Testis (tissue), 3 donors: ENCODE results near the gene MRPS25. TPM values are rescaled to one million over a fixed set of nuclear protein-coding genes. Genes with fewer than 3 reads are reported as not detected.

Source experiments
- DNase-seq: peaks from one replicate; pipeline ENCODE4 v3.0.0-alpha.2; 2019
- H3K27ac ChIP-seq, 2 donors: fragments of 200-600 bp; sonication (generic); one replicate each; pipeline ENCODE4 v1.5.1; 2019
- H3K27me3 ChIP-seq: fragments of 200-600 bp; sonication (generic); one replicate; pipeline ENCODE4 v1.5.1; 2019
- H3K36me3 ChIP-seq: fragments of 200-600 bp; sonication (generic); one replicate; pipeline ENCODE4 v1.5.1; 2017; ENCODE audit warnings: low read depth; ENCODE audit errors: missing control alignments
- H3K4me1 ChIP-seq: fragments of 200-600 bp; sonication (generic); one replicate; pipeline ENCODE4 v1.5.1; 2019
- H3K4me3 ChIP-seq, 2 donors: fragments of 200-600 bp; sonication (generic); one replicate each; pipeline ENCODE4 v1.5.1; 2017 to 2019
- H3K9me3 ChIP-seq: fragments of 200-600 bp; sonication (generic); one replicate; pipeline ENCODE4 v1.5.1; 2017
- POLR2A ChIP-seq: fragments of 450-650 bp; IDR thresholded peaks from one replicate; pipeline ENCODE4 v1.6.1; 2017; ENCODE audit warnings: antibody characterized with exemption, mild to moderate bottlenecking, moderate library complexity
- WGBS, 2 donors: methylation state at CpG; one replicate each; pipeline ENCODE4 v1.1.5; 2018; 5-methylcytosine and 5-hydroxymethylcytosine counted together
- intact Hi-C: fragments of 100-400 bp; cut with DNase I; formaldehyde crosslinking; loops from one replicate; pipeline ENCODE4 v1.15.1; 2023; ENCODE audit warnings: low total_unique reads
- polyA plus RNA-seq: library from polyadenylated mRNA; stranded (reverse); fragments of 350-450 nt; fragmentation: Illumina TruSeq; extraction: RNeasy Lipid Tissue Mini Kit (QIAGEN cat#74804); gene quantifications from one replicate; pipeline ENCODE4 v1.2.3, GENCODE V29; 2014; ENCODE audit warnings: low read depth, low replicate concordance; ENCODE audit not compliant: insufficient read depth
- total RNA-seq, 2 donors: library from RNA; depleted of rRNA; stranded (reverse); fragments of >200 nt; gene quantifications; one replicate each; pipeline ENCODE4 v1.2.3, GENCODE V29; 2016
- TF ChIP-seq, protein P1 (sequence below), 3 experiments: fragments of 450-650 bp in 2 of 3; fragments of 200-600 bp in 1 of 3; sonication (generic) in 1 of 3; IDR thresholded peaks; one replicate each; pipeline ENCODE4 v1.5.1; 2016 to 2019; ENCODE audit warnings: antibody characterized with exemption in 3 of 3, mild to moderate bottlenecking in 2 of 3, moderate library complexity in 1 of 3

The MRPS25 gene
- total and polyA plus RNA-seq, 3 donors from 2014 or later: 40.4 to 102 (median 55.4) TPM

DNA sequence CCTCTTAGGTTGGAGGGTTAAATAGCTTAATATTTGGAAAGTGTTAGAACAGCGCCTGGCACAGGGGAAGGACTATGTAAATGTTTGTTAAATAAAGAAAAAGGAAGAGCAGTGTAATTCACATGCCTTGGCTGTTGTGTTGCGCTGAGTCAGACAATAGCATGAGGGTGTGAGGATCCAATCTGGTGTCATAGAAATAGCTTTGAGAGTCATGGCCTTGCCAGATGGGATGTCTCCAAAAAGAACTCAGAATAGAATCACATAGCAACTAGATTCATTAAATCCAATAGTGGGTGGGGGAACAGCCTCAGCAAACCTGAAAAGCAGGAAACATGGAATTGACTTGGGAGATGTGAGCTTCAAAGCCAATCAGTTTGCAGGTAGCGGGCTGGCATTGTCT lies 37.7 kb upstream of the MRPS25 start:
- Histone ChIP-seq H3K27ac (no peak overlapping the region), H3K4me3 (no peak overlapping the region), H3K4me1 (peaks cover 6% of the 10 kb centered on the region), H3K9me3 (no peaks in the 10 kb centered on the region), H3K27me3 (no peaks in the 10 kb centered on the region), H3K36me3 (no peaks in the 10 kb centered on the region)
- no peak for TF ChIP-seq POLR2A
- TF ChIP-seq, protein P1, sequence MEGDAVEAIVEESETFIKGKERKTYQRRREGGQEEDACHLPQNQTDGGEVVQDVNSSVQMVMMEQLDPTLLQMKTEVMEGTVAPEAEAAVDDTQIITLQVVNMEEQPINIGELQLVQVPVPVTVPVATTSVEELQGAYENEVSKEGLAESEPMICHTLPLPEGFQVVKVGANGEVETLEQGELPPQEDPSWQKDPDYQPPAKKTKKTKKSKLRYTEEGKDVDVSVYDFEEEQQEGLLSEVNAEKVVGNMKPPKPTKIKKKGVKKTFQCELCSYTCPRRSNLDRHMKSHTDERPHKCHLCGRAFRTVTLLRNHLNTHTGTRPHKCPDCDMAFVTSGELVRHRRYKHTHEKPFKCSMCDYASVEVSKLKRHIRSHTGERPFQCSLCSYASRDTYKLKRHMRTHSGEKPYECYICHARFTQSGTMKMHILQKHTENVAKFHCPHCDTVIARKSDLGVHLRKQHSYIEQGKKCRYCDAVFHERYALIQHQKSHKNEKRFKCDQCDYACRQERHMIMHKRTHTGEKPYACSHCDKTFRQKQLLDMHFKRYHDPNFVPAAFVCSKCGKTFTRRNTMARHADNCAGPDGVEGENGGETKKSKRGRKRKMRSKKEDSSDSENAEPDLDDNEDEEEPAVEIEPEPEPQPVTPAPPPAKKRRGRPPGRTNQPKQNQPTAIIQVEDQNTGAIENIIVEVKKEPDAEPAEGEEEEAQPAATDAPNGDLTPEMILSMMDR (IDR thresholded peaks at IDR 0.05): no peak
- DNase-seq: no peak
- WGBS, 2 donors: 84 to 87% methylated on average over 3 of the region's 3 CpGs
- intact Hi-C loops: no loop called here

DNA sequence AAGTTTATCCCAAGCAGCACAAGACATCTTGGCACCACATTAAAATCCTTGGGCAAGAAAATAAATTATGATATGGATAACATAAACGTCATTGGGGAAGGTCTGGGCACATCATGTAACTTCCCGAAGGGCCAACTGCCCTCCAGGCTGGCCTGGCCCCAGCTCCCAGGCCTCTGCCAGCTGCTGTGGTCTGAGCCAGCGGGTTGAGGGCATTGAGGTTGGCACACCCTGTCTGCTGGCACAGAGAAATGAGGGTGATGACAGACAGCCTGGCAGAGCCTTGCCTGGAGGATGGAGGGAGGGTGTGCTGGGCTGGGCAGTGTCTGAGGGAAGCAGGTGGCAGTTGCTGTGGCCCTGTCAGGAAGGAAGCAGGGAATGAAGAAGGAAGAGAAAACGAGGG lies 37.1 kb upstream of the MRPS25 start:
- H3K36me3 ChIP-seq: no peaks in the 10 kb centered on the region
- H3K4me3 ChIP-seq: no peak overlapping the region
- TF ChIP-seq POLR2A: no peak
- TF ChIP-seq, protein P1 (IDR thresholded peaks at IDR 0.05): no peak
- DNase-seq: peak; percentile 55
- H3K27ac ChIP-seq: no peak overlapping the region
- intact Hi-C loops: no loop called here
- H3K9me3 ChIP-seq: no peaks in the 10 kb centered on the region
- H3K27me3 ChIP-seq: no peaks in the 10 kb centered on the region
- peaks cover 11% of the 10 kb centered on the region for H3K4me1 ChIP-seq
- WGBS, 2 donors: 26 to 53% methylated on average over 4 of the region's 4 CpGs

DNA sequence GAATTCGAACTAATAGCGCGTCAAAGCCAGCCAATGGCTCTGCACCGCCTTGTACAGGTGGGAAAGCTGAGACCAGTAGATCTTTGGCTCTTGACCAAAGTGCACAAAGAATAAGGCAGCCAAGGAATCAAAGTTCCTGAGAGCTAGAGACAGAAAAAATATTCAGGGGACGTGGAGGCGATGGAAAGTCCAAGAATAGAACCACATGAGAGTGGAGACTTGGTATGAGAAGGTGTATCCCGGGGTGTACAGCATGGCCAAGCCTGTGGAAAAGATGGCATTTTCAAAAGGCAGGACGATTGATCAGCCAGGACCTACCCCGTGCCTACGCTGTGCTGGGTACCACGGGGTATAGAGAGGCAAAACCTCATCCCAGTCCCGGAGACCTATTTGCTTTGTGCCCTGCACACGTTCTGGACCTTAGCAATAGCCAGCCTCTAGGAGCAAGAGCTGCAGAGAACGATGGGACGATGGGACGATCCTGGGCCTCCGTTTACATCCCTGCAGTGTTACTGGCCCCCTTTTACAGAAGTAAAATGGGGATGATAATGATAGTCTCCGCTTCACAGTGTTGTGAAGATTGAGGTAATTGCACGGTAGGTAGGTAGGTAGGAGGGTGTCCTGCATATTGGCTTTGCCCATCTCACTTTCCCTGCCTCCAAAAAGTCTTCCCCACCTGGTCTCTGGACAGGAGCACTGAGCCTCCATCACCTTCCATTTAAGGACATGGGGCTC lies 34.4 kb upstream of the MRPS25 start:
- no peaks in the 10 kb centered on the region for H3K36me3 ChIP-seq
- intact Hi-C loops: no loop called here
- 7 to 9% methylated on average over 19 of the region's 19 CpGs for WGBS, 2 donors
- H3K4me1 ChIP-seq: peaks cover 11% of the 10 kb centered on the region
- peak overlapping the region; percentile 79 to 89 for H3K4me3 ChIP-seq
- H3K27ac ChIP-seq: peak overlapping the region; percentile 83 to 84
- no peak for DNase-seq
- TF ChIP-seq, protein P1 (IDR thresholded peaks at IDR 0.05): no peak
- TF ChIP-seq POLR2A: no peak
- H3K27me3 ChIP-seq: no peaks in the 10 kb centered on the region
- no peaks in the 10 kb centered on the region for H3K9me3 ChIP-seq

DNA sequence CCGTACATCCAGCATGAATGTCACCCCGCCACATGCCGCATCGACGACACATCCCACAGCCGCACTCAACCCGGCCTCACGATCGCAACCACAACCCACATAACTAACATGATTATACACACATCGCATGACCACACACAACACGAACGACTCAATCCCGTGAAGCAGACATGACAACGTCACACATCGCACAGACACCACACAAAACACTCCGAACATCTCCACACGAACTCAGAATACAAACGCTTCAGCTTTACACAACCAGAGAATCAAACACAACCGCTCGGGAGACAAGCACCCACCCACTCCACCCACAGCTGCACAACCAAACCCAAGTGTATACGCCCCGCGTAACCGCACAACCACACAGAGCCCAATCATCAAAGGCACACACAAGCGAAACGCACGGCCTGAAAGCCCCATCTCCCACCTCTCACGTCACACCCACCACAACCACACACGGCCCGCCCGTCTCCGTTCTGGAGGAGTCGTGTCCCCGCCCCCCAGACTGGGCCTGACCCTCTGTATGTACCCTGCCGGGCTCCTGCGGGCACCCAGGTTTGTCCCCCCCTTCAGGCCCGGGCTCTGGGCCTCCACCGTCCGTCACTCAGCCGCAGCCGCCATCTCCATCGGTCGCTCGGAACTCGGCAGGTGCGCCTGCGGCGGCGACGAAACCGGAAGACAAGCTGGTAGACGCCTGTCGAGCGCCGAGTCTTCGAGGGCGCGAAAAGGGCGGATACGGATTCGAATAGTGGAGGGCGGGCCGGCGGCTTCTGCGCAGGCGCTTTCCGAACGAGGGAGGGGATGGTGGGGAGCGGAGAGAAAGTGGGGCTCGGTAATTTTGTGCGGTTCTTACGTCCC lies 33.6 kb upstream of the MRPS25 start, which contains the start of gene RBSN:
RBSN (minus strand) TSS at position 646 of the 861 bp plus-strand sequence. CDS start 3,028 bp downstream, outside the sequence.
- H3K4me1 ChIP-seq: peaks cover 11% of the 10 kb centered on the region
- WGBS, 2 donors: 0 to 1% methylated on average over 46 to 70 of the region's 72 CpGs
- no peaks in the 10 kb centered on the region for H3K9me3 ChIP-seq
- no peaks in the 10 kb centered on the region for H3K27me3 ChIP-seq
- DNase-seq: peak; percentile 97
- no peaks in the 10 kb centered on the region for H3K36me3 ChIP-seq
- intact Hi-C loops: no loop called here
- peak within 1 kb of the TSS; percentile 79 to 89 for H3K4me3 ChIP-seq
- TF ChIP-seq POLR2A: no peak
- TF ChIP-seq, protein P1 (IDR thresholded peaks at IDR 0.05): no peak
- H3K27ac ChIP-seq: peak within 1 kb of the TSS; percentile 83 to 84
